GM21447 (cell line): ENCODE measurements around the gene TLR9.
A peak's percentile ranks its signal among the peaks of the same experiment; 100 is the strongest.

Experiments used
- ATAC-seq: cut with Tn5 transposase; IDR thresholded peaks from one replicate; pipeline ENCODE4 v1.9.1; 2021; ENCODE audit not compliant: unreplicated experiment

Gene TLR9

DNA sequence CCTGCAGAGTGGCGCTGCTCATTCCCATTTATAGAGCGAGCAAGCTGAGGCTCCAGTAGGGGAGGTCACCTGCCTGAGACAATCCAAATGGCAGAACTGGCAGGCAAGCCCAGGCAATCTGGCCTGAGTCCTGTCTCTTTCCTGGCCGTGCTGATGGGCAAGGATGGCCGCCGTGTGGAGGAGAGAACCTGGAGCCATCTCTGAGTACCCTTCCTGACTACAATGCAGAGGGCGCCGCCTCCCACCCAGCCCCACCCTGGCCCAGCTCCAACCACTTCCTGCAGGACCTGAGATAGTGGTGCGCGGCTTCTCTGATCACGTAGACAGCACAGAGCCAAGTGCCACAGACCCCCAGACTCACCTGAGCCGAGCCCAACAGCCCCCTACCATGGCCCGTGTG lies 7.0 kb downstream of the TLR9 start:
- ATAC-seq, result no peak

GRCh38 chr3:52218026-52218425 lies 7.4 kb downstream of the TLR9 start:
- no peak for ATAC-seq

- ATAC-seq, result no peak
These were observed 8.0 kb downstream of the TLR9 start for GRCh38 chr3:52217409-52217805.

DNA sequence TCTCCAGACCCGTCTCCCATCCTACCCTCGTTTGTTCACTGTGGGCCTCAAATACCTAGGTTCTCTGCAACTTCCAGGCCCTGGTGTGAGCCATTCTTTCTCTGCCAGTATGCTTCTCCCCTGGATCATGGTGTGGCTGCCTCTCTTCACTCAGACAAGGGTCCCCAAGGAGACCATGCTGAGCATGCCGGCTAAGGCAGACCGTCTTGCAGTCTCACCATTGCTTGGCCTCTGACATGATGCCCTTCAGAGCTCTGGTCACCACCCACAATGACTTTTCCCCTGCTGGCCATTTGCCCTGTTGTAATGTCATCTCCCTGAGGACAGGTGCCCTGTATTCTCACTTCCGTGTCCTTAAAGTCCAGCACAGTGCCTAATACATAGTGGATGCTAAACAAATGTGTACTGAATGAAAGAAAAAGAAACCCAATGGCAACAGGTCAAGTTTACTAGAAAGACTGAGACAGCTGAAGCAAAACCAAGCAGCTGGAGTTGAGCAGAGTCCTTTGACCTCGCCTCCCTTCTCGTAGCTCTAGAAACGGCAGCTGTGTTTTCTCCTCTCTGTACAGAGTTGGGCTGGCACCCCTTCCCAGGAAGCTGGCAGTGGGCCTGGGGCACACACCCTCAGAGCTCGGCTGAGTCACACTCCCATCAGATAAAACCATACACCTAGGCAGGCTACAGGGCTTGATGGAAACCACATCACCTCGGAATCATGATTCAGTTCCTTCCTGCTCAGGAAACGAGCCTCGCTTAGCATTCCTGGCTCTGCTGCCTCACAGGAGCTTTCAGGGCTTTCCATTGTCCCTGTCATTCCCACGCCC lies 8.6 kb downstream of the TLR9 start:
- ATAC-seq, result no peak

- no peak for ATAC-seq
These were observed 10.1 kb downstream of the TLR9 start for GRCh38 chr3:52215351-52215750.

DNA sequence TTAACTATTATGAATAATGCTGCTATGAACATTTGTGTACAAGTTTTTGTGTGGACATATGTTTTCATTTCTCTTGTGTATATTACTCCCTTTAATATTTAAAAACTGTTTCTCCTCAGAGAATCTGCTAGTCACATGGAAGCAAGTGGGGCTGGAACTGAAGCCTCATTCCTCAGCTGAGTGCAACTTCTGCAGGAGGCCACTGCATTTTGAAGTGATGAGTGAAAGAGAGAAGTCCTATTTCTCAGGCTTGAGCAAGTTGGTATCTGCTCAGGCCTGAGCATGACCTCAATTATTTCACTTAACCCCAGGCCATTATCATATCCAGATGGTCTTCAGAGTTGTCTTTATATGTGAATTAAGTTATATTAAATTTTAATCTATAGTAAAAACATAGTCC lies 11.5 kb downstream of the TLR9 start:
- no peak for ATAC-seq

- ATAC-seq, result no peak
These were observed 12.4 kb downstream of the TLR9 start for GRCh38 chr3:52213005-52213404.

DNA sequence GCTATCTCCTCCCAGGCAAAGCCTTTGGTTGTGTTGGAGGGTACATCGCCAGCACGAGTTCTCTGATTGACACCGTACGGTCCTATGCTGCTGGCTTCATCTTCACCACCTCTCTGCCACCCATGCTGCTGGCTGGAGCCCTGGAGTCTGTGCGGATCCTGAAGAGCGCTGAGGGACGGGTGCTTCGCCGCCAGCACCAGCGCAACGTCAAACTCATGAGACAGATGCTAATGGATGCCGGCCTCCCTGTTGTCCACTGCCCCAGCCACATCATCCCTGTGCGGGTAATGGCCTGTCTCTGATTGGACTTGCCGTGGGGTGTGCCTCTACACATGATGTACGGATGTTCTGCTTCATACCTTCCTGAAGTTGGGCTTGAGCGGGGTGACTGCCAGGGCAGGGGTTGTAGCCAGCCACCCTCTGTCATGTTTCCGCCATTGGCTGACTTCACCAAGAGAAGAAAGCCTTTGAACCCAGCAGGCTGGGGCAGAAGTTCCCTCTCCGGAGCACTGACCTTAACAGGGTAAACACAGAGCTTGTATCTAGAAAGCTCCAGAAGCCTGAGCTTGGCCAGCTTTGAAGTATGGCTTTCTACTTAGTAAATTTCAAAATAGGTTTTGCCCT lies 14.1 kb downstream of the TLR9 start:
- no peak for ATAC-seq

DNA sequence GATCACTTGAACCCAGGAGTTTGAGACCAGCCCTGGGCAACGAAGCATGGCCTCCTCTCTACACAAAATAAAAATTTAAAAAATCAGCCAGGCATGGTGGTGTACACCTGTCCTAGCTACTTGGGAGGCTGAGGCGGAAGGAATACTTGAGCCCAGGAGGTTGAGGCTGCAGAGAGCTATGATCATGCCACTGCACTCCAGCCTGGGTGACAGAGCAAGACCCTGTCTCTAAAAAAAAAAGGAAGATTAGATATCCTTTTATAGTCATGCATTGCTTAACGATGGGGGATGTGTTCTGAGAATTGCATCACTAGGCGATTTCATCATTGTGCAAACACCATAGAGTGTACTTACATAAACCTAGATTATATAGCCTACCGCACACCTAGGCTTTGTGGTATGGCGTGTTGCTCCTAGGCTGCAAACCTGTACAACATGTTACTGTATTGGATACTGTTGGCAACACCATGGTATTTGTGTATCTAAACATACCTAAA lies 14.8 kb downstream of the TLR9 start:
- ATAC-seq, result no peak

DNA sequence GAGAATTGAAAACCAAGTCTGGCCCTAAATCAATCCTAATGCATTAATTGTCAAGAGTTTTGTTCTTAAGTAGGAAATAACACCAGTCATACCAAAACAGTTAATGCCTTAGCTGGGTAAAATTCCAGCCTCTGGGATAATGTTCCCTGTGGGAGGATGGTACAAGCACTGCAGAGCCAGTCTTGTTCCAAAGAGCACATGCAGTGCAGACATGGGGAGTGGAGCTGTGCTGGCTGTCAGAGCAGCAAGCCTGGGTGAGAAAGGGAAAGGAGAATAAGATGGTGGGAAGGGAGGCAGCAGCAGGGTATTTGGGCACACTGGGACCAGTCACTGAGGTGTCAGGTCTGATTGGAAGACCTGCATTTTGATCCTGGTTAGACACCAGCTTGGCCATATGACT lies 15.4 kb downstream of the TLR9 start:
- ATAC-seq, result no peak

DNA sequence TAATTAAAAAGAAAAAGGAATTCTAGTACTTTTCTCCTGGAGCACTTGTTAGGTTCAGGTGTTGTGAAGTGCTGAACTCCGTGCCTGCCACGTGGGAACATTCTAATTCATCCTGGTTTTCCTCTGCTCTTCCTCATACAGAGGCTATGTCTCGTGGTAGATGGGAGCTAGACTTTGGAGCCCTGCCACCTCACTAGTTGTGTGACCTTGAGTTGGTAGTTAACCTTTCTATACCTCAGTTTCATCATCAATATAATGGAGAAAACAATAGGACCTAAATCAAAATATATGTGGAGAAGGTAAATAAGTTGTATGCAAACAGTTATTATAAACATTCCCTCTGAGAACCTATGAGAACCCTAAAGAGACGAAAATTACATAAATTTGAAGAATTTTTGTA lies 16.9 kb downstream of the TLR9 start:
- ATAC-seq, result no peak

DNA sequence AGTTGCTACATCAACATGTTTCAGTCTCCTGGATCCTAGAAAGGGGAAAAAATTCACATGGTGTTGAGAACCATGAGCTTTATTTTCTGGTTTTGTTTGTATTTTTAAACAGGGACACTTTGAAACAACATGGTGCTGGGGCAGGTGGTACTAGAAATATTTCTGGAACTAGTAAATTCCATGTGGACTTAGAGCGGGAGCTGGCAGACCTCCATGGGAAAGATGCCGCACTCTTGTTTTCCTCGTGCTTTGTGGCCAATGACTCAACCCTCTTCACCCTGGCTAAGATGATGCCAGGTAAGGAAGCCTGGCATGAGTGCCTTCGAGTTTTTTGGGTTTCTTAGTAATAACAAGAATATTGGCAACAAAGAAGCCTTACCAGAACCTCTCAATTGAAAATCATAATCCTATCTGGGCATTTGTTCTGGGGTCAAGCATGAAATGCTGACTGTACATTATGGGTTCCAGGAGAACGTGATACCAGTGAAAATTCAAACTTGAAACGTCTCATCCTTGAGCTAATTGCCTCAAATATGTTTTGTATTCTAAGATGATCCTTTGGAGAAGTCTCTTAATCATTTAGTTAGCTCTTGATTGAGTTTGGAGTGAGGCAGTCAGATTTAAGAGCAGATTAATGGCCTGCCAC lies 19.6 kb downstream of the TLR9 start:
- no peak for ATAC-seq

GRCh38 chr3:52204337-52205073 lies 20.9 kb downstream of the TLR9 start:
- no peak for ATAC-seq

DNA sequence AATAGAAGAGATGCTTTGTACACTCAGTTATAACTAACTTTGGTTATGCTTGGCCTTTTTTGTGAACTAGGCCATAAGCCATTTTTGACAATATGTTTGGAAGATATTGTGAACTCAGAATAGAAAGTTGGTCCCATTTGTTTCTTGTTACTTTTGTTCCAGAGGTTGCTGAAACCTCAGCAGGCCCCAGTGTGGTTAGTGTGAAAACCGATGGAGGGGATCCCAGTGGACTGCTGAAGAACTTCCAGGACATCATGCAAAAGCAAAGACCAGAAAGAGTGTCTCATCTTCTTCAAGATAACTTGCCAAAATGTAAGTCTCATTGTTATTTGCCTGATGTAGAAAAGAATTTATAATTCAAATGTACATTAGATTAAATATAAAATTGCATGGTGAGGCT lies 21.7 kb downstream of the TLR9 start:
- ATAC-seq, result no peak

- no peak for ATAC-seq
These were observed 22.9 kb downstream of the TLR9 start for GRCh38 chr3:52202384-52203077.

- no peak for ATAC-seq
These were observed 24.3 kb downstream of the TLR9 start for GRCh38 chr3:52200981-52201679.

DNA sequence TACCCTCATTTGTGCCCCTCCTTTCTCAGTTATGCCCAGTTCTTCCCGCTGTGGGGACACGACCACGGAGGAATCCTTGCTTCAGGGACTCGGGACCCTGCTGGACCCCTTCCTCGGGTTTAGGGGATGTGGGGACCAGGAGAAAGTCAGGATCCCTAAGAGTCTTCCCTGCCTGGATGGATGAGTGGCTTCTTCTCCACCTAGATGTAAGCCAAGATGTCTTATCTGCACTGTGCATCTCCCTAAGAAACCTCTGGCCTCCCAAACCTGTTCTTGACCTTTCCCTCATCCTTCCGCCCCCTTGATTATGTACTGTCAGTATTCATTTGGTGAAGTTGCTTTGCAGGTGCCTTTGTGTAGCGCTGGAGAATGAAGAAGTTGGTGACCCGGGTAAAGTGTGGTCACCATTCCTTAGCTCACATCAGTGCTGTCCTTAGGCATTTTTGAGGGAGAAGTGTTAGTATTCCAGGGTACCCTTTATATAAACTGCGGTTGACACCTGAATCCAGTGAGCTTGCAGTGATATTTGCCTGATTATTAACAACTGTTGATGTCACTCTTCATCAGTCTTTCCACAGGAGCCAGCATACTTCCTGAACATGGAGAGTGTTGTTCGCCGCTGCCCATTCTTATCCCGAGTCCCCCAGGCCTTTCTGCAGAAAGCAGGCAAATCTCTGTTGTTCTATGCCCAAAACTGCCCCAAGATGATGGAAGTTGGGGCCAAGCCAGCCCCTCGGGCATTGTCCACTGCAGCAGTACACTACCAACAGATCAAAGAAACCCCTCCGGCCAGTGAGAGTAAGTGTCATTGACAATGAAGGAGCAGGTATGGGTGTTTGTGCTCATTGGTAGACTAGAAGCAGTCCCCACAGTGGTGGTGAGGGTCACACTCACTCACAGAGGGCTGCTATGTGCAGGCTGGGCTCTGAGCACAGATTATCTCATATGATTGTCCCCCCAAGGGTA lies 26.5 kb downstream of the TLR9 start:
- no peak for ATAC-seq

GRCh38 chr3:52197842-52198625 lies 27.4 kb downstream of the TLR9 start, which contains the start of gene ALAS1:
ALAS1 (plus strand) TSS chr3:52198160; CDS start chr3:52199242, 1,082 bp downstream.
- peak; percentile 73 for ATAC-seq
